BLaER1 treated with 17β-estradiol and CSF1 and Interleukin-3, amounts not matched to agents 10 nM and 100 nM (cell line): ENCODE measurements around the gene MAPK1IP1L.
"Not testable (repeated sequence)": the region's sequence is repeated elsewhere in the genome, so short reads cannot be mapped to it uniquely, and the experiment has no call there.

Source experiments
- H3K27ac ChIP-seq, 11 experiments: shearing (Covaris generic); formaldehyde crosslinking; 2 replicates each; pipeline ENCODE4 v1.8.1; 2022
- H3K27me3 ChIP-seq, 11 experiments: shearing (Covaris generic); formaldehyde crosslinking; 2 replicates each; pipeline ENCODE4 v1.8.1; 2022
- H3K36me3 ChIP-seq, 11 experiments: shearing (Covaris generic); formaldehyde crosslinking; 2 replicates each; pipeline ENCODE4 v1.8.1; 2022
- H3K4me1 ChIP-seq, 10 experiments: shearing (Covaris generic); formaldehyde crosslinking; 2 replicates each; pipeline ENCODE4 v1.8.1; 2022
- H3K4me2 ChIP-seq, 11 experiments: shearing (Covaris generic); formaldehyde crosslinking; 2 replicates each; pipeline ENCODE4 v1.8.1; 2022
- H3K4me3 ChIP-seq, 10 experiments: shearing (Covaris generic); formaldehyde crosslinking; 2 replicates each; pipeline ENCODE4 v1.8.1; 2022
- H3K9ac ChIP-seq, 11 experiments: shearing (Covaris generic); formaldehyde crosslinking; 2 replicates each; pipeline ENCODE4 v1.8.1; 2022
- H3K9me3 ChIP-seq, 11 experiments: shearing (Covaris generic); formaldehyde crosslinking; replicated peaks in 1 of 11; 2 replicates each; pipeline ENCODE4 v1.8.1; 2022
- H4K20me1 ChIP-seq, 11 experiments: shearing (Covaris generic); formaldehyde crosslinking; 2 replicates each; pipeline ENCODE4 v1.8.1; 2022
- Cebpa-rat ChIP-seq, 11 experiments: shearing (Covaris generic); IDR thresholded peaks; 2 replicates each; pipeline ENCODE4 v1.8.1; 2022

The MAPK1IP1L gene

GRCh38 chr14:55028066-55028465 lies 23.4 kb upstream of the MAPK1IP1L start:
- no peak for TF ChIP-seq Cebpa-rat (IDR thresholded peaks at IDR 0.05)
- Histone ChIP-seq H3K4me2 (peak overlapping the region; percentile 71 to 98 (median 86)), H3K27me3 (no peaks in the 10 kb centered on the region), H3K9me3 (no peaks in the 10 kb centered on the region), H3K27ac (peak overlapping the region; percentile 2 to 94 (median 91); a peak in 20 of 22 replicates), H3K4me3 (peak overlapping the region; percentile 75 to 92 (median 85)), H3K36me3 (peaks cover 0 to 34% (median 20%) of the 10 kb centered on the region in 11 experiments; a peak in 16 of 22 replicates), H4K20me1 (peaks cover 9 to 50% (median 42%) of the 10 kb centered on the region in 11 experiments; a peak in 18 of 22 replicates), H3K4me1 (peaks cover 32 to 52% (median 48%) of the 10 kb centered on the region in 10 experiments), H3K9ac (peak overlapping the region; percentile 82 to 94 (median 92))

DNA sequence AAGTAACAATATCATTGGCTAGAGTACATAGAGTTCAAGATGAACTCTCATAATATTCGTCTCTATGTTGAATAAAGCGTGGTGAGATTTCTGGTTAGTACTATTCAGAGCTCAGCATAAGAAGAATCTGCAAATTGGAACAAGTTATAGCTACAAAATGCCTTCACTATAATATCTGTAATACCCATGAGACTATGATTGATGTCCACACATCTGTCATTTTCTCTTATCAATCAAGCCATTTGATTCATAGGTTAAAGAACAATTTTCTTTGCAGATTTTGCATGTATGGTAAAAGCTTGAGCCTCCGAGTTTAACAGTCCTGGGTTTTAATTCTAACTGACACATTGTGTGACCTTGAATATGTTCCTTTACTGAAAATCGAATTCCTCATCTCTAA lies 23.0 kb upstream of the MAPK1IP1L start:
- peaks cover 9 to 53% (median 44%) of the 10 kb centered on the region in 11 experiments; a peak in 18 of 22 replicates for H4K20me1 ChIP-seq
- TF ChIP-seq Cebpa-rat (IDR thresholded peaks at IDR 0.05): no peak
- H3K27ac ChIP-seq: peak overlapping the region; percentile 2 to 94 (median 91); a peak in 18 of 22 replicates

DNA sequence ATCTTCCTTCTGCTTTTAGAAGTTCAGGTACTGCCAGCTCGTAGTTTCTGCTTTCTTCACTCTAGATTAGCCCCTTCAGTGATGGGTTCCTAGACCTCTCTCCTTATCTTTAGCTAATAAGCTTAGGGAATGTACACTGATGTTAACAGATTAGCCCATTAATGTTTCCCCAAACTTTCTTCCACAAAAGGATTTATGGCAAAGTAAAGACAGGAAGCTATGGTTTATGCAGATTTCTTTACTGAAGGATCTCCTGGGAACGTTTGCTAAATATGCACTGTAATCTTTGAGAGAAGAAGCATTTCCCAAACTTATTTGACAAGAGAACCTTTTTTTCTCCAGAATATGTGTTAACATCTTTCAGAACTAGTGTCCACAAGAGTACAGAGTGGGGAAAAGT lies 20.3 kb upstream of the MAPK1IP1L start:
- peak overlapping the region in 6 of 11 experiments; percentile 3 to 31 (median 14); a peak in 4 of 22 replicates for H3K27ac ChIP-seq
- H3K9me3 ChIP-seq: peaks cover 0 to 5% (median 1%) of the 10 kb centered on the region in 11 experiments; a peak in 7 of 22 replicates
- H3K4me3 ChIP-seq: peak overlapping the region in 1 of 10 experiments; percentile 13; a peak in 2 of 20 replicates
- H3K27me3 ChIP-seq: no peaks in the 10 kb centered on the region
- no peak for TF ChIP-seq Cebpa-rat (IDR thresholded peaks at IDR 0.05)
- peak overlapping the region in 9 of 11 experiments; percentile 6 to 64 (median 35); a peak in 12 of 22 replicates for H3K9ac ChIP-seq
- H3K36me3 ChIP-seq: peaks cover 28 to 51% (median 37%) of the 10 kb centered on the region in 11 experiments
- H4K20me1 ChIP-seq: peaks cover 9 to 64% (median 45%) of the 10 kb centered on the region in 11 experiments; a peak in 18 of 22 replicates
- H3K4me2 ChIP-seq: peak overlapping the region; percentile 68 to 98 (median 81)
- peaks cover 22 to 42% (median 38%) of the 10 kb centered on the region in 10 experiments for H3K4me1 ChIP-seq

More for the DNA sequence above, 23.0 kb upstream of the MAPK1IP1L start:
- H3K9ac ChIP-seq: peak overlapping the region; percentile 82 to 94 (median 92); a peak in 21 of 22 replicates
- no peaks in the 10 kb centered on the region for H3K9me3 ChIP-seq
- H3K4me3 ChIP-seq: peak overlapping the region; percentile 75 to 92 (median 85)
- H3K27me3 ChIP-seq: no peaks in the 10 kb centered on the region
- H3K4me1 ChIP-seq: peaks cover 32 to 52% (median 48%) of the 10 kb centered on the region in 10 experiments
- H3K4me2 ChIP-seq: peak overlapping the region; percentile 71 to 98 (median 86)
- peaks cover 2 to 34% (median 18%) of the 10 kb centered on the region in 11 experiments; a peak in 19 of 22 replicates for H3K36me3 ChIP-seq

DNA sequence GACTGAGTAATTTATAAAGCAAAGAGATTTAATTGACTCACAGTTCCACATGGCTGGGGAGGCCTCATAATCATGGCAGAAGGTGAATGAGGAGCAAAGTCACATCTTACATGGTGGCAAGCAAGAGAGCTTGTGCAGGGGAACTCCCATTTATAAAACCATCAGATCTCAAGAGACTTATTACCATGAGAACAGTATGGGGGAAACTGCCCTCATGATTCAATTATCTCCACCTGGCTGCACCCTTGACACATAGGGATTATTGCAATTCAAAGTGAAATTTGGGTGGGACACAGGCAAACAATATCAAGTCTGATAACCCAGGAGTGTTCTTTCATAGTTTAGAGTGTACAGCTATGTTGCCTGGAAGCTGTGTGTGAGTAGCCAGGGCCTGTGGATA lies 13.5 kb upstream of the MAPK1IP1L start:
- Histone ChIP-seq H3K9ac (peak overlapping the region in 1 of 11 experiments; percentile 11; a peak in 1 of 22 replicates), H4K20me1 (peaks cover 0 to 56% (median 18%) of the 10 kb centered on the region in 11 experiments; a peak in 14 of 22 replicates), H3K36me3 (peaks cover 70 to 99% (median 88%) of the 10 kb centered on the region in 11 experiments), H3K9me3 (peaks cover 0 to 26% (median 21%) of the 10 kb centered on the region in 11 experiments; a peak in 19 of 22 replicates)
- not testable (repeated sequence) for H3K27me3 ChIP-seq, H3K27ac ChIP-seq, H3K4me2 ChIP-seq, H3K4me3 ChIP-seq, H3K4me1 ChIP-seq

DNA sequence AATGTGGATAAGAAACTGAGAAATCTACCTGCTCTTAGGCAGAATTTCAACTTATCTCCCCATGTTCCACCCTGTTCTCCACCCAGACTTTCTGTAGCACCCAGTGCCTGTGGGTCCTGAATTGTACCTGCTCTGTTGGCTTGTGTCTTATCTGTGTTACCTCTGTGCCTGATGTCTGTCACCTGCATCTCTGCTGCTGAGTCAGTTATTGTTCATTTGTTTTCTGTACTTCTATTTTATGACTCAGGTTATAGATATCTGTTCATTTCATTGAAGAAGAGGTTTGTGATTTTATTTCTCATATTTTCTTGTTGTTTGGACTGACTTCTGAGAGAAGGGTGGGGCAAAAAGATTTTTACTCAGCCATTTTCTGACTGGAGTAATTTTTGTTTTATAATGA lies 12.7 kb upstream of the MAPK1IP1L start:
- no peak overlapping the region for H3K4me2 ChIP-seq
- peaks cover 0 to 60% (median 19%) of the 10 kb centered on the region in 11 experiments; a peak in 14 of 22 replicates for H4K20me1 ChIP-seq
- H3K27me3 ChIP-seq: no peaks in the 10 kb centered on the region
- H3K4me3 ChIP-seq: no peak overlapping the region
- H3K36me3 ChIP-seq: peaks cover 73 to 99% (median 90%) of the 10 kb centered on the region in 11 experiments
- peak overlapping the region in 1 of 11 experiments; percentile 11; a peak in 1 of 22 replicates for H3K9ac ChIP-seq
- H3K9me3 ChIP-seq: peaks cover 0 to 26% (median 21%) of the 10 kb centered on the region in 11 experiments; a peak in 19 of 22 replicates
- H3K27ac ChIP-seq: no peak overlapping the region
- no peaks in the 10 kb centered on the region for H3K4me1 ChIP-seq
- TF ChIP-seq Cebpa-rat (IDR thresholded peaks at IDR 0.05): no peak

GRCh38 chr14:55043528-55043927 lies 7.9 kb upstream of the MAPK1IP1L start:
- Histone ChIP-seq H3K9ac (no peak overlapping the region), H3K4me1 (no peaks in the 10 kb centered on the region), H3K4me2 (no peak overlapping the region), H3K27ac (no peak overlapping the region), H4K20me1 (peaks cover 0 to 48% (median 18%) of the 10 kb centered on the region in 11 experiments; a peak in 14 of 22 replicates), H3K36me3 (peaks cover 42 to 75% (median 60%) of the 10 kb centered on the region in 11 experiments), H3K27me3 (no peaks in the 10 kb centered on the region), H3K9me3 (no peaks in the 10 kb centered on the region), H3K4me3 (no peak overlapping the region)
- TF ChIP-seq Cebpa-rat (IDR thresholded peaks at IDR 0.05): no peak

GRCh38 chr14:55045087-55045486 lies 6.4 kb upstream of the MAPK1IP1L start:
- Histone ChIP-seq H3K27me3 (no peaks in the 10 kb centered on the region), H3K36me3 (peaks cover 27 to 59% (median 46%) of the 10 kb centered on the region in 11 experiments), H4K20me1 (peaks cover 0 to 33% (median 10%) of the 10 kb centered on the region in 11 experiments; a peak in 12 of 22 replicates), H3K9ac (no peak overlapping the region), H3K4me3 (no peak overlapping the region), H3K4me2 (no peak overlapping the region), H3K27ac (no peak overlapping the region), H3K9me3 (no peaks in the 10 kb centered on the region), H3K4me1 (peaks cover 0 to 8% (median 0%) of the 10 kb centered on the region in 10 experiments; a peak in 5 of 20 replicates)
- TF ChIP-seq Cebpa-rat (IDR thresholded peaks at IDR 0.05): no peak

GRCh38 chr14:55047301-55048053 lies 4.0 kb upstream of the MAPK1IP1L start:
- no peak overlapping the region for H3K9ac ChIP-seq
- no peaks in the 10 kb centered on the region for H3K9me3 ChIP-seq

More at GRCh38 chr14:55047301-55048053, 4.0 kb upstream of the MAPK1IP1L start:
- Histone ChIP-seq H3K4me2 (no peak overlapping the region), H3K27ac (no peak overlapping the region), H3K4me1 (peaks cover 8 to 20% (median 11%) of the 10 kb centered on the region in 10 experiments; a peak in 19 of 20 replicates), H3K4me3 (no peak overlapping the region), H3K27me3 (no peaks in the 10 kb centered on the region), H3K36me3 (peaks cover 26 to 45% (median 29%) of the 10 kb centered on the region in 11 experiments), H4K20me1 (peaks cover 3 to 21% (median 5%) of the 10 kb centered on the region in 11 experiments; a peak in 18 of 22 replicates)
- peak in 1 of 11 experiments; percentile 41; a peak in 1 of 22 replicates for TF ChIP-seq Cebpa-rat (IDR thresholded peaks at IDR 0.05)
